Measurements from ENCODE around the gene TAGLN3. TPM values are rescaled to one million over a fixed set of nuclear protein-coding genes. Genes with fewer than 3 reads are reported as not detected.

TAGLN3 gene
- total and polyA plus RNA-seq, 2 of the 13 experiments (the other 11 are each of a cell fraction or from before 2014, with no cell fraction given) = 0.51 to 0.91 TPM

- TF ChIP-seq, protein P1, sequence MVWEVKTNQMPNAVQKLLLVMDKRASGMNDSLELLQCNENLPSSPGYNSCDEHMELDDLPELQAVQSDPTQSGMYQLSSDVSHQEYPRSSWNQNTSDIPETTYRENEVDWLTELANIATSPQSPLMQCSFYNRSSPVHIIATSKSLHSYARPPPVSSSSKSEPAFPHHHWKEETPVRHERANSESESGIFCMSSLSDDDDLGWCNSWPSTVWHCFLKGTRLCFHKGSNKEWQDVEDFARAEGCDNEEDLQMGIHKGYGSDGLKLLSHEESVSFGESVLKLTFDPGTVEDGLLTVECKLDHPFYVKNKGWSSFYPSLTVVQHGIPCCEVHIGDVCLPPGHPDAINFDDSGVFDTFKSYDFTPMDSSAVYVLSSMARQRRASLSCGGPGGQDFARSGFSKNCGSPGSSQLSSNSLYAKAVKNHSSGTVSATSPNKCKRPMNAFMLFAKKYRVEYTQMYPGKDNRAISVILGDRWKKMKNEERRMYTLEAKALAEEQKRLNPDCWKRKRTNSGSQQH (CRISPR knock-in tag; IDR thresholded peaks at IDR 0.05; ENCODE audit: low read depth) = no peak
- TF ChIP-seq TOE1 (CRISPR knock-in tag; IDR thresholded peaks at IDR 0.05) (no peak), PBX2 (CRISPR knock-in tag; IDR thresholded peaks at IDR 0.05) (no peak), STAT5B (CRISPR knock-in tag; IDR thresholded peaks at IDR 0.05) (no peak), STAT6 (CRISPR knock-in tag; IDR thresholded peaks at IDR 0.05; ENCODE audit: borderline replicate concordance) (no peak), POLR2AphosphoS2 (IDR thresholded peaks at IDR 0.05; ENCODE audit: low read depth, low read length) (no peak)
Measured at GRCh38 chr3:112041321-112041720, 42.6 kb downstream of the TAGLN3 start (continued).

GRCh38 chr3:112042842-112043280 is 44.1 kb downstream of the TAGLN3 start:
- Histone ChIP-seq H3K4me2 (ENCODE audit: low read depth, low read length) (no peak overlapping the region), H3K9me3 (ENCODE audit: low read length) (no peaks in the 10 kb centered on the region), H3K4me3 (replicated peaks in 1 of 3; ENCODE audit: insufficient read depth in 1 of 3, low read depth in 2 of 3, low read length in 3 of 3) (no peak overlapping the region), H3K4me1 (ENCODE audit: insufficient read depth, low read length) (peaks cover 16% of the 10 kb centered on the region), H3K27ac (ENCODE audit: extremely low read length, insufficient read depth, low read length) (no peak overlapping the region), H4K20me1 (ENCODE audit: insufficient read depth, low read length) (no peaks in the 10 kb centered on the region), H3K79me2 (ENCODE audit: insufficient read depth, low read length) (no peaks in the 10 kb centered on the region), H2AFZ (ENCODE audit: low read length) (no peak overlapping the region), H3K27me3 (ENCODE audit: control insufficient read depth in 1 of 2, insufficient read depth in 2 of 2, low read length in 2 of 2) (peaks cover 0 to 17% of the 10 kb centered on the region in 2 experiments; a peak in 2 of 5 replicates), H3K36me3 (replicated peaks in 1 of 2; ENCODE audit: control insufficient read depth in 1 of 2, insufficient read depth in 2 of 2, low read length in 2 of 2) (no peaks in the 10 kb centered on the region), H3K9ac (ENCODE audit: insufficient read depth, low read depth, low read length) (no peak overlapping the region)
- 0% methylated on average over 6 of the region's 6 CpGs for WGBS (ENCODE audit: low lambda C conversion rate)
- ATAC-seq (peak; percentile 82), FAIRE-seq (no peak), DNase-seq (ENCODE audit: low spot score) (peak; percentile 74)
- CTCF ChIA-PET (ENCODE audit: low intra/inter-chr PET ratio, low total read pairs) = no interaction called here
- intact Hi-C loops (cut with micrococcal nuclease; ENCODE audit: unreplicated experiment) (loop anchor here (1.0 to 5.0 kb wide), 3 partner anchors 43 to 326 kb away; partner anchors contain the start of gene C3orf52), in situ Hi-C loops (cut with HindIII; ENCODE audit: extremely low pct_ligation_motif_present, low pct_unique_long_range_greater_than_20kb) (no loop called here)
- POLR2A ChIA-PET = no interaction called here
- BruUV-seq (replicated peaks) = no TSS peak
- TF ChIP-seq FOXM1 (CRISPR knock-in tag; IDR thresholded peaks at IDR 0.05) (no peak), TERF1 (CRISPR knock-in tag; IDR thresholded peaks at IDR 0.05) (no peak), ZSCAN21 (CRISPR knock-in tag; IDR thresholded peaks at IDR 0.05; ENCODE audit: borderline replicate concordance) (no peak), NFYC (CRISPR knock-in tag; IDR thresholded peaks at IDR 0.05) (no peak), SOX13 (IDR thresholded peaks at IDR 0.05) (no peak), SOX13 (CRISPR knock-in tag; conservative IDR thresholded peaks at IDR 0.05 in 1 of 2, IDR thresholded peaks at IDR 0.05 in 1 of 2) (peak in 1 of 2 experiments; percentile 60; a peak in 1 of 4 replicates), NFE2 (CRISPR knock-in tag; IDR thresholded peaks at IDR 0.05) (no peak), ZNF614 (CRISPR knock-in tag; IDR thresholded peaks at IDR 0.05; ENCODE audit: borderline replicate concordance) (no peak)
- TF ChIP-seq, protein P2, sequence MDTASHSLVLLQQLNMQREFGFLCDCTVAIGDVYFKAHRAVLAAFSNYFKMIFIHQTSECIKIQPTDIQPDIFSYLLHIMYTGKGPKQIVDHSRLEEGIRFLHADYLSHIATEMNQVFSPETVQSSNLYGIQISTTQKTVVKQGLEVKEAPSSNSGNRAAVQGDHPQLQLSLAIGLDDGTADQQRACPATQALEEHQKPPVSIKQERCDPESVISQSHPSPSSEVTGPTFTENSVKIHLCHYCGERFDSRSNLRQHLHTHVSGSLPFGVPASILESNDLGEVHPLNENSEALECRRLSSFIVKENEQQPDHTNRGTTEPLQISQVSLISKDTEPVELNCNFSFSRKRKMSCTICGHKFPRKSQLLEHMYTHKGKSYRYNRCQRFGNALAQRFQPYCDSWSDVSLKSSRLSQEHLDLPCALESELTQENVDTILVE (CRISPR knock-in tag; IDR thresholded peaks at IDR 0.05) = no peak
